HG02943 (cell line): Measurements from ENCODE around the gene IL9R.
"Not testable (repeated sequence)": the region's sequence is repeated elsewhere in the genome, so short reads cannot be mapped to it uniquely, and the experiment has no call there.

ENCODE experiments used
- ATAC-seq: cut with Tn5 transposase; IDR thresholded peaks from one replicate; pipeline ENCODE4 v1.9.1; 2021; ENCODE audit warnings: mild to moderate bottlenecking, low read depth, moderate library complexity; ENCODE audit not compliant: unreplicated experiment

The IL9R gene, protein sequence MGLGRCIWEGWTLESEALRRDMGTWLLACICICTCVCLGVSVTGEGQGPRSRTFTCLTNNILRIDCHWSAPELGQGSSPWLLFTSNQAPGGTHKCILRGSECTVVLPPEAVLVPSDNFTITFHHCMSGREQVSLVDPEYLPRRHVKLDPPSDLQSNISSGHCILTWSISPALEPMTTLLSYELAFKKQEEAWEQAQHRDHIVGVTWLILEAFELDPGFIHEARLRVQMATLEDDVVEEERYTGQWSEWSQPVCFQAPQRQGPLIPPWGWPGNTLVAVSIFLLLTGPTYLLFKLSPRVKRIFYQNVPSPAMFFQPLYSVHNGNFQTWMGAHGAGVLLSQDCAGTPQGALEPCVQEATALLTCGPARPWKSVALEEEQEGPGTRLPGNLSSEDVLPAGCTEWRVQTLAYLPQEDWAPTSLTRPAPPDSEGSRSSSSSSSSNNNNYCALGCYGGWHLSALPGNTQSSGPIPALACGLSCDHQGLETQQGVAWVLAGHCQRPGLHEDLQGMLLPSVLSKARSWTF

DNA sequence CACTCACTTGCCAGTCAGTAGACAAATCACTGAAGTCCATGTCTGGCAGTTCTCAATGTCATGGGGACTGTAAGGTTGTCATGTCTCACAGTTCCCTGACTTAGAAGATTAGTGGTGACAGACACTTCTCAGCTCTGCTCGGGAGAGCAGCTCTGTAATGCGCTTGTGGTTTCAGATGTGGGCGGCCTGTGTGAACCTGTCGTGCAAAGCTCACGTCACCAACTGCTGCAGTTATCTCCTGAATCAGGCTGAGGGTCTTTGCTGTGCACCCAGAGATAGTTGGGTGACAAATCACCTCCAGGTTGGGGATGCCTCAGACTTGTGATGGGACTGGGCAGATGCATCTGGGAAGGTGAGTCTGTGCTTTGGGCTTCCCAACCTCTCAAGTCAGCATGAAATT is at the start of gene IL9R:
IL9R (plus strand) TSS at position 261 of the 400 bp plus-strand sequence; CDS start at position 325, 64 bp downstream.
- no peak for ATAC-seq

- no peak for ATAC-seq
These were observed 48.4 kb upstream of the IL9R start for GRCh38 chrX:155949098-155949497.

DNA sequence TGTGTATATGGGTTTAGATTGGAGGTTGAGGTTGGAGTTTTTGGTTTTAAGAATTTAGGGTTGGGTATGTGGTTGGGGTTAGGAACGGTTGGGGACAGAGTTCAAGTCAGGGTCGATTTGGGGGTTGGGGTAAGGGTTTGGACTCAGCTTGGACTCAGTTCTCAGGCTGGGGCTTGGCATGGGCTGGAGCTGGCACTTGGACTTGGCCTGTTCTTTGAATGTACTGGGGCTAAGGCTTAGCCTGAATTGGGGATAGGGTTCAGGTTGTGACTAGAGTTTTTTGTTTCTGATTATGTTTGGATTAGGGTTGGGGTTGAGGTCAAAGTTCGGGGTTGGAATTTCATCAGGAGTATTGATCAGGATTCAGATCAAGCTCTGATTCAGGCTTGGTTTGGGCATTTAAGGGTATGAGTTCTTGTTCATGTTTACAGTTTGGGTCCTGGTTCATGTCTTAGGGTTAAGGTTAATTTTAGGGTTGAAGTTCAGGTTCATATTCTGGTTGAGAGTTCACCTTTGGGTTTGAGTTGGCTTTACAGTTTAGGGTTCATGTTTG is 46.2 kb upstream of the IL9R start:
- no peak for ATAC-seq

DNA sequence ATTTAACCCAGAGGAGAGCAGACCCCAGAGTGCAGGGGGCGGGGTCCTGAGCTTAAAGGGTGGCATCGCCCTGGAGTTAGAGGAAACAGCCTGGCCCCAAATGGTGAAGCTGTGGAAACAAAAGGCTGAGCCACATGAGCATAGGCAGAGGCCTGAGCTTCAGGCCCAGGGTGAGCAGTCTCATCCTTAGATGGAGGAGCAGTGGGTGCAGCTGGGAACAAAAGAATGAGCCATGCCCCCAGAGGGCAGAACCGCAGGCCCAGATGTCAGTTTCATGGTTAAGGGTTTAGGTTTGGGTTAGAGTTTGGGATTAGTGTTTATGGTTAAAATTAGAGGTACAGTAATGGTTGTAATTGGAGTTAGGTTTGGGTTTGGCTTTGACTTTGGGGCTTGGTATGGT is 44.4 kb upstream of the IL9R start:
- no peak for ATAC-seq

- no peak for ATAC-seq
These were observed 42.7 kb upstream of the IL9R start for GRCh38 chrX:155954793-155955192.

- no peak for ATAC-seq
These were observed 41.4 kb upstream of the IL9R start for GRCh38 chrX:155956099-155956498.

- no peak for ATAC-seq
These were observed 40.8 kb upstream of the IL9R start for GRCh38 chrX:155956649-155957048.

DNA sequence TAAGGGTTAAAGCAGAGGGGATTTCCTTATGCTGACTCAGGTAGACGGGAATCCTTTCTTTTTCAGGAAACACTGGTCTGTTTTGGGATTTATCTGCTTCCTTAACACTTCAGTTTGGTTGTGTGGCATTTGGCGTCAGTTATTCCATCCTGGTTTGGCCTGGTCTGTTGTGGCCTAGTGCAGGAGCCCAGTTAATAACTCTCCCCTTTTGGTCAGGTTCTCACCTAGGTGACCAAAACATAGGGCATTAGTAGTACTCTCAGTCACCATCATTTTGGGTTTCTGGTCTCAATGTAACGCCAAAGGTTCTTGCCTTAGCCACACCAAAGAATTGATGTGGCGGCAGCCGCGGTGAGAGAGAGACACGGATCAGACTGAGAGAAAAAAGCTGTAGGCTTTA is 39.7 kb upstream of the IL9R start:
- ATAC-seq: no peak

GRCh38 chrX:155959018-155959587 is 38.4 kb upstream of the IL9R start:
- ATAC-seq: no peak

GRCh38 chrX:155962906-155963305 is 34.6 kb upstream of the IL9R start:
- ATAC-seq: no peak

GRCh38 chrX:155966876-155967275 is 30.6 kb upstream of the IL9R start:
- no peak for ATAC-seq

GRCh38 chrX:155967653-155968325 is 29.7 kb upstream of the IL9R start:
- ATAC-seq: no peak

GRCh38 chrX:155968326-155968661 is 29.2 kb upstream of the IL9R start:
- ATAC-seq: no peak

- ATAC-seq: no peak
These were observed 28.7 kb upstream of the IL9R start for GRCh38 chrX:155968791-155969190.

DNA sequence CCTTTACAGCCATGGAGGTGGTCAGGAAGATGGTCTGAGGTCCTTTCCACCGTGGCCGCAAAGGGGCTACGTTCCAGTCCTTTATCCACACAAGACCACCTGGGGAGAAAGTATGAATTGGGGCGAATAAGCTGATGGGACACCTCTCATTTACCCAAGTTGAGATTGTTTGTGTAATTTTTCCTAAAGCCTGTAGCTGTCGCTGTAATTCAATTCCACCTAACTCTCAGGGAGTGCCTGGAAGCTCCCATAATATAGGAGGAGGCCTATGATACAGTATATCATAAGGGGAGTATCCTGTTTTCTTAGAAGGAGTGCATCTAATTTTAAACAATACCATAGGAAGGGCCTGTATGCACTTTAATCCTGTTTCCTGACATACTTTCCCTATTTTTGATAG is 25.8 kb upstream of the IL9R start:
- ATAC-seq: not testable (repeated sequence)

DNA sequence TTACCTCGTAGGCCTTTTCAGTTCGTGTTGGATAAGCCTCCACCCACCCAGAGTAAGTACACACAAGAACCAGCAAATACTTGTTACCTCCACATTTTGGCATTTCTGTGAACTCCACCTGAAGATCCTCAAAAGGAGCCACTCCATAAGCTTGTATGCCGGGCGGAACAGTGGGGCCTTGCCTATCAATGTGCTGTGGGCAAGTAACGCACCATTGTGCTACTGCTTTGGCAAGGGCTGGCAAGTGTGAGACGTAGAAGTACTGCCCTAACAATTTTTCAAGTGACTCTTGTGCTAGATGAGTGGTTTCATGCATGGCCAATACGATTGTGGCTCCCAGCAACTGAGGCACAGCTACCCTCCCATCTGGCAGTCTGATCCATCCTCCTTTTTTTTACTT is 25.3 kb upstream of the IL9R start:
- ATAC-seq: not testable (repeated sequence)

DNA sequence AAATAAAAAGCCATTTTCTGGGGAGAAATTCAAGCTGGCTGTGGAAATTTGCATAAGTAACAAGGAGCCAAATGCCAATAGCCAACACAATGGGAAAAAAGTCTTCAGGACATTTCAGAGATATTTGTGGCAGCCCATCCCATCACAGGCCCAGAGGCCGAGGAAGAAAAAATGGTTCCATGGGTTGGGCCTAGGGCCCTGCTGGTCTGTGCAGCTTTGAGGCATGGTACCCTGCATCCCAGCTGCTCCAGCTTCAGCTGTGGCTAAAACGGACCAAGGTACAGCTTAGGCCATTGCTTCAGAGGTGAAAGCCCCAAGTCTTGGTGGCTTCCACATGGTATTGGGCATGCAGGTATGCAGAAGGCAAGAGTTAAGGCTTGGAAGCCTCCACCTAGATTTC is 14.2 kb upstream of the IL9R start:
- no peak for ATAC-seq

DNA sequence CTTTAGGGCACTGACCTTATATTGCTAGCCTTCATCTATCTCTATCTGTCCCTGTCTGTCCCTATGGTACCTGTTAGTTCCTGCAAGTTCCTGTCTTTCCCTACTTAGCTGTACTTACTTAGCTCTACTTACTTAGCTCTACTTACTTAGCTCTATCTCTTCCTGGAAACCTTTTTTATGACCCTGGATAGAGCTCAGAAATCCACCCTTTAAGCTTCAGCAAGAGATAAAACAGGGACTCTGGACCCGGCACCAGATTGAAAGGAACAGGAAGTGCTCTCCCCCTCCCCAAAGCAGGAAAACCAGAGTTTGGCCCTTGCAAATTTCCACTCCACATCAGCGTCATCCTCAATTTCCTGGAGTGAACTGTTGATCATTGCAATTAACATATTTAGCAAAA is 12.3 kb upstream of the IL9R start:
- ATAC-seq: no peak

DNA sequence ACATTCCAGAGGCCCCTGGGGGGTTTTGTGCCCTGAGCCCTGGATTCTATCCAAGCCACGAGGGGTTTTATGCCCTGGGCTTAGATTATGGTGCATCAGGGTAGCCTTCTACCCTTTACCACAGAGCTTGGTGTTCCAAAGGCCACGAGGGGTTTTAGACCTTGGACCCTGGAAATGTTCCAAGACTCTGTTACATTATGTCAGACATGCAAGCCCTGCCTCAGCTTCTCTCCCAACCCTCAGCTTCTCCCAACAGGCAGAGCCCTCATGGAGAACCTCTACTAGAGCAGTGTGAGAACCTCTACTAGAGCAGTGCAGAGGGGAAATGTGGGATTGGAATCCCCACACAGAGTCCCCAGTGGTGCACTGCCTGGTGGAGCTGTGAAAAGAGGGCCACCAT is 10.5 kb upstream of the IL9R start:
- not testable (repeated sequence) for ATAC-seq

DNA sequence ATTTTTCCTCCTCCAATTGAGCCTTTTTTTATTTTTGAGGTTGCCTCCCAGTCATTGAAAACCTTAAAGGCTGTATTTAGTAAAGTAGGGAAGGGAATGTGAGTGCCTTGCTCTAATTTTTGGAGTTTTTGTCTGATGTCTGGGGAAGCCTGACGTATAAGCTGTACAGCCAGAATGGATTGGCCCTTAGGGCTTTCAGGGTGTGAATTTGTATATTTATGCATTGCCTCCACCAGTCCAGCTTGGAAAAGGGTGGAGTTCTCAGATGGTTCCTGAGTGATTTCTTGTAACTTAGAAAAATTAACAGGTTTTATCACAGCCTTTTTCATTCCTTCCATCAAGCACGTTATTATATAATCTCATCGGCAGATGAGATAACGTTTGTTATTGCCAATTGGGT is 8.6 kb upstream of the IL9R start:
- ATAC-seq: no peak

GRCh38 chrX:155993421-155993820 is 4.1 kb upstream of the IL9R start:
- ATAC-seq: no peak
